H9 (cell line): ENCODE results near the gene NHSL1. TPM values are rescaled to one million over a fixed set of nuclear protein-coding genes. Genes with fewer than 3 reads are reported as not detected.

ENCODE experiments used
- DNase-seq: peaks from one replicate; pipeline ENCODE4 v3.0.0-alpha.2; 2017
- H2AFZ ChIP-seq: one replicate; pipeline ENCODE4 v1.6.1; 2013; ENCODE audit warnings: mild to moderate bottlenecking, low read length, control low read depth, moderate library complexity
- H2AK5ac ChIP-seq: 2 replicates; pipeline ENCODE4 v1.6.1; 2013; ENCODE audit warnings: low read length, control low read depth, mixed read lengths; ENCODE audit not compliant: insufficient read length
- H2BK120ac ChIP-seq: one replicate; pipeline ENCODE4 v1.6.1; 2013; ENCODE audit warnings: low read depth, mild to moderate bottlenecking, low read length, control low read depth, inconsistent platforms; ENCODE audit not compliant: poor library complexity, severe bottlenecking
- H2BK12ac ChIP-seq: 2 replicates; pipeline ENCODE4 v1.6.1; 2013; ENCODE audit warnings: low read length, control low read depth, mixed read lengths, low read depth; ENCODE audit not compliant: insufficient read length
- H2BK15ac ChIP-seq: 2 replicates; pipeline ENCODE4 v1.6.1; 2013; ENCODE audit warnings: low read depth, low read length, control low read depth
- H2BK20ac ChIP-seq: one replicate; pipeline ENCODE4 v1.6.1; 2013; ENCODE audit warnings: low read depth, mild to moderate bottlenecking, low read length, control low read depth, inconsistent platforms; ENCODE audit not compliant: poor library complexity, severe bottlenecking
- H2BK5ac ChIP-seq: 2 replicates; pipeline ENCODE4 v1.6.1; 2013; ENCODE audit warnings: low read length, control low read depth, mixed read lengths; ENCODE audit not compliant: insufficient read length
- H3K14ac ChIP-seq: 2 replicates; pipeline ENCODE4 v1.6.1; 2013; ENCODE audit warnings: low read length, control low read depth; ENCODE audit not compliant: insufficient read depth
- H3K18ac ChIP-seq: 2 replicates; pipeline ENCODE4 v1.6.1; 2013; ENCODE audit warnings: low read depth, mild to moderate bottlenecking, mixed read lengths, low read length, control low read depth; ENCODE audit not compliant: insufficient read length
- H3K23ac ChIP-seq: 2 replicates; pipeline ENCODE4 v1.6.1; 2013; ENCODE audit warnings: low read length, control low read depth, mixed read lengths, low read depth; ENCODE audit not compliant: insufficient read length
- H3K23me2 ChIP-seq: 2 replicates; pipeline ENCODE4 v1.6.1; 2013; ENCODE audit warnings: low read depth, mild to moderate bottlenecking, mixed read lengths, low read length, control low read depth; ENCODE audit not compliant: insufficient read length, poor library complexity, severe bottlenecking
- H3K27ac ChIP-seq: 2 replicates; pipeline ENCODE4 v1.5.1; 2013; ENCODE audit warnings: low read length, control low read depth, mixed read lengths, low read depth; ENCODE audit not compliant: insufficient read length
- H3K27me3 ChIP-seq: 2 replicates; pipeline ENCODE4 v1.6.1; 2013; ENCODE audit warnings: low read length, control low read depth, inconsistent platforms; ENCODE audit not compliant: insufficient read depth
- H3K4ac ChIP-seq: 2 replicates; pipeline ENCODE4 v1.6.1; 2013; ENCODE audit warnings: low read depth, mild to moderate bottlenecking, control low read depth, inconsistent platforms, low read length, moderate library complexity
- H3K4me1 ChIP-seq: 2 replicates; pipeline ENCODE4 v1.6.1; 2013; ENCODE audit warnings: low read length, control low read depth, inconsistent platforms; ENCODE audit not compliant: insufficient read depth
- H3K4me2 ChIP-seq: 2 replicates; pipeline ENCODE4 v1.6.1; 2013; ENCODE audit warnings: low read length, control low read depth, mixed read lengths; ENCODE audit not compliant: insufficient read length, insufficient read depth
- H3K56ac ChIP-seq: 2 replicates; pipeline ENCODE4 v1.6.1; 2013; ENCODE audit warnings: low read depth, mild to moderate bottlenecking, mixed read lengths, low read length, control low read depth; ENCODE audit not compliant: insufficient read length
- H3K79me1 ChIP-seq: 2 replicates; pipeline ENCODE4 v1.6.1; 2013; ENCODE audit warnings: low read depth, mild to moderate bottlenecking, moderate library complexity, low read length, control low read depth, inconsistent platforms; ENCODE audit not compliant: insufficient read depth, poor library complexity, severe bottlenecking
- H3K79me2 ChIP-seq: 2 replicates; pipeline ENCODE4 v1.6.1; 2013; ENCODE audit warnings: low read length, control low read depth, inconsistent platforms; ENCODE audit not compliant: insufficient read depth
- H3K9ac ChIP-seq: 2 replicates; pipeline ENCODE4 v1.6.1; 2013; ENCODE audit warnings: low read length, control low read depth, mixed read lengths; ENCODE audit not compliant: insufficient read length; ENCODE audit errors: extremely low read depth
- H3K9me3 ChIP-seq: one replicate; pipeline ENCODE4 v1.6.1; 2013; ENCODE audit warnings: low read depth, low read length, inconsistent platforms; ENCODE audit not compliant: control insufficient read depth
- H3T11ph ChIP-seq: one replicate; pipeline ENCODE4 v1.6.1; 2013; ENCODE audit warnings: mild to moderate bottlenecking, low read length, control low read depth, inconsistent platforms
- H4K20me1 ChIP-seq: one replicate; pipeline ENCODE4 v1.6.1; 2013; ENCODE audit not compliant: control insufficient read depth, insufficient read length, insufficient read depth
- H4K5ac ChIP-seq: 2 replicates; pipeline ENCODE4 v1.6.1; 2013; ENCODE audit warnings: low read depth, mild to moderate bottlenecking, mixed read lengths, low read length, control low read depth; ENCODE audit not compliant: insufficient read length
- H4K8ac ChIP-seq: replicated peaks from 2 replicates; pipeline ENCODE4 v1.6.1; 2013; ENCODE audit warnings: low read length, control low read depth, mixed read lengths, low read depth; ENCODE audit not compliant: insufficient read length
- H4K91ac ChIP-seq: 2 replicates; pipeline ENCODE4 v1.6.1; 2013; ENCODE audit warnings: low read depth, mild to moderate bottlenecking, moderate library complexity, mixed read lengths, low read length, control low read depth; ENCODE audit not compliant: insufficient read length
- H3K27ac Mint-ChIP-seq, 3 experiments: 2 replicates in 2 of 3; 3 replicates in 1 of 3; pipeline ENCODE4 v1.8.0; 2020 to 2021; ENCODE audit warnings: mixed read lengths in 3 of 3, mild to moderate bottlenecking in 1 of 3, moderate library complexity in 1 of 3
- H3K27me3 Mint-ChIP-seq: 2 replicates; pipeline ENCODE4 v1.8.0; 2021; ENCODE audit warnings: low read depth, mild to moderate bottlenecking, moderate library complexity, mixed read lengths
- H3K36me3 Mint-ChIP-seq, 3 experiments: 2 replicates in 2 of 3; 3 replicates in 1 of 3; pipeline ENCODE4 v1.8.0; 2020 to 2021; ENCODE audit warnings: low read depth in 3 of 3, mixed read lengths in 3 of 3; ENCODE audit not compliant: insufficient read depth in 1 of 3
- H3K4me1 Mint-ChIP-seq, 2 experiments: 2 replicates each; pipeline ENCODE4 v1.8.0; 2020; ENCODE audit warnings: mixed read lengths in 2 of 2
- H3K4me3 Mint-ChIP-seq, 2 experiments: 2 replicates in 1 of 2; 3 replicates in 1 of 2; pipeline ENCODE4 v1.8.0; 2020 to 2021; ENCODE audit warnings: mild to moderate bottlenecking in 2 of 2, mixed read lengths in 2 of 2, moderate library complexity in 1 of 2
- H3K9me3 Mint-ChIP-seq, 2 experiments: 2 replicates in 1 of 2; 3 replicates in 1 of 2; pipeline ENCODE4 v1.8.0; 2020; ENCODE audit warnings: mild to moderate bottlenecking in 2 of 2, mixed read lengths in 2 of 2, moderate library complexity in 1 of 2
- CTCF ChIP-seq: fragments of 200-600 bp; sonication (generic); conservative IDR thresholded peaks from 3 replicates; pipeline ENCODE4 v1.8.0; 2021; ENCODE audit warnings: antibody characterized with exemption, mild to moderate bottlenecking
- WGBS: extraction: QIAGEN DNeasy Blood & Tissue Kit; methylation state at CpG from one replicate; pipeline ENCODE4 v1.1.7; 2013; ENCODE audit warnings: missing lambda C conversion rate, low lambda C conversion rate, mixed read lengths; ENCODE audit not compliant: insufficient read length; ENCODE audit errors: extremely low coverage; 5-methylcytosine and 5-hydroxymethylcytosine counted together
- total RNA-seq: library from RNA; stranded (reverse); gene quantifications from 2 replicates; pipeline ENCODE4 v1.2.1, GENCODE V29; 2021

Gene NHSL1
- total RNA-seq, 1 experiment from 2014 or later = 28.7 TPM

GRCh38 chr6:138418118-138418742, 81.1 kb downstream of the NHSL1 start:
- Histone ChIP-seq H3K9me3 (no peaks in the 10 kb centered on the region), H4K91ac (no peak overlapping the region), H3K4me2 (no peak overlapping the region), H3K27ac (no peak overlapping the region), H3T11ph (no peak overlapping the region), H3K4ac (no peak overlapping the region), H2BK12ac (no peak overlapping the region), H3K23me2 (no peaks in the 10 kb centered on the region), H2AK5ac (no peak overlapping the region), H3K79me1 (no peaks in the 10 kb centered on the region), H2BK5ac (no peak overlapping the region), H4K20me1 (no peaks in the 10 kb centered on the region), H4K5ac (no peak overlapping the region), H2BK120ac (no peak overlapping the region), H3K79me2 (no peaks in the 10 kb centered on the region), H2AFZ (no peak overlapping the region), H3K9ac (no peak overlapping the region), H3K14ac (no peak overlapping the region), H3K18ac (no peak overlapping the region), H2BK15ac (no peak overlapping the region), H3K56ac (no peak overlapping the region), H3K23ac (no peak overlapping the region), H4K8ac (no peak overlapping the region), H3K4me1 (no peaks in the 10 kb centered on the region), H2BK20ac (no peak overlapping the region), H3K27me3 (no peaks in the 10 kb centered on the region)
- Mint-ChIP-seq H3K27me3 (no peaks in the 10 kb centered on the region), H3K4me1 (no peaks in the 10 kb centered on the region; a peak in 2 of 4 replicates), H3K9me3 (no peaks in the 10 kb centered on the region; a peak in 1 of 5 replicates), H3K27ac (no peak overlapping the region; a peak in 1 of 7 replicates), H3K36me3 (peaks cover 20 to 49% (median 38%) of the 10 kb centered on the region in 3 experiments), H3K4me3 (no peak overlapping the region)
- no peak for DNase-seq
- TF ChIP-seq CTCF = no peak
- WGBS = no CpG with 5 or more reads among the region's 3 CpGs
